Hematopoietic multipotent progenitor cell treated with erythropoietin and hydrocortisone succinate and interleukin-3 and kit ligand, for 17 days (in vitro differentiated cells): ENCODE data around the gene SEL1L3.
"Not testable (repeated sequence)": the region's sequence is repeated elsewhere in the genome, so short reads cannot be mapped to it uniquely, and the experiment has no call there.

Experiments used
- DNase-seq: peaks from one replicate; pipeline ENCODE4 v3.0.0-alpha.2; 2015; ENCODE audit warnings: low spot score

SEL1L3 gene

GRCh38 chr4:25862411-25863346, at the start of gene SEL1L3:
Gene SEL1L3, minus strand, starts transcription at chr4:25862988. Its CDS starts 152 bp downstream, at chr4:25862836.
- no peak for DNase-seq

GRCh38 chr4:25911356-25911755, 48.6 kb upstream of the SEL1L3 start:
- DNase-seq, result no peak

- no peak for DNase-seq
Observed at GRCh38 chr4:25908491-25908901, 45.7 kb upstream of the SEL1L3 start.

GRCh38 chr4:25906113-25906512, 43.3 kb upstream of the SEL1L3 start:
- DNase-seq, result not testable (repeated sequence)

- no peak for DNase-seq
Observed at GRCh38 chr4:25905371-25905770, 42.6 kb upstream of the SEL1L3 start.

- no peak for DNase-seq
Observed at GRCh38 chr4:25904748-25905082, 41.9 kb upstream of the SEL1L3 start.

- DNase-seq, result no peak
Observed at GRCh38 chr4:25903900-25904747, 41.3 kb upstream of the SEL1L3 start.

GRCh38 chr4:25901030-25901430, 38.2 kb upstream of the SEL1L3 start:
- DNase-seq, result no peak

GRCh38 chr4:25900310-25900709, 37.5 kb upstream of the SEL1L3 start:
- DNase-seq, result no peak

- DNase-seq, result no peak
Observed at GRCh38 chr4:25896776-25897539, 34.2 kb upstream of the SEL1L3 start.

- DNase-seq, result no peak
Observed at GRCh38 chr4:25892796-25893195, 30.0 kb upstream of the SEL1L3 start.

- no peak for DNase-seq
Observed at GRCh38 chr4:25890571-25891485, 28.0 kb upstream of the SEL1L3 start.

- no peak for DNase-seq
Observed at GRCh38 chr4:25889589-25890503, 27.1 kb upstream of the SEL1L3 start.

GRCh38 chr4:25888781-25889180, 26.0 kb upstream of the SEL1L3 start:
- no peak for DNase-seq

GRCh38 chr4:25884031-25884782, 21.4 kb upstream of the SEL1L3 start:
- no peak for DNase-seq

GRCh38 chr4:25883565-25883964, 20.8 kb upstream of the SEL1L3 start:
- DNase-seq, result no peak

- DNase-seq, result no peak
Observed at GRCh38 chr4:25882226-25882625, 19.4 kb upstream of the SEL1L3 start.

GRCh38 chr4:25881193-25881592, 18.4 kb upstream of the SEL1L3 start:
- no peak for DNase-seq

GRCh38 chr4:25879991-25880651, 17.3 kb upstream of the SEL1L3 start:
- DNase-seq, result no peak
